ENCODE measurements around the gene PACC1. TPM values are rescaled to one million over a fixed set of nuclear protein-coding genes. Genes with fewer than 3 reads are reported as not detected.

PACC1 gene
- polyA plus RNA-seq, 1 experiment: 12.7 TPM

DNA sequence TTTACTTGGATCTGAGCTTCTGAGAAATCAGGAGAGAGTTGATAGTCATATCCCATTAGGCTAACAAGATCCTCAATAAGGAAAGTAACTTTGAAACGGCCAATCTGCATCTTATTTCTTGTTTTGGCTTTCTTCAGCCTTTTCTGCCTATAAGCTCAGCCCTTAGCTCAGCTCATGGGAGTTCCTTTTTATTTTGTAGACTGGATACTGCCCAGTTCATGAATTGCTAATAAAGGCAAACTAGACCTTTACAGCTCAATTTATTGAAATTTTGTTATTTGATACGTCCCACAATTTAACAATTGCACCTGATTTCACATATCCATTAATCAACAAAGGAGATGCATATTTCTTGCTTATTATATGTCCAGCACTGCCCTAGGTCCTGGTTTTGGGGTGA lies 40.7 kb upstream of the PACC1 start:
- ChIA-PET POLR2A (no interaction called here), CTCF (interaction anchor here (0.6 to 7.8 kb wide), 54 partner anchors 9 to 798 kb away, joined by 3 to 176 read pairs (median 4); partner anchors contain the start of genes DTL, INTS7, NENF and PACC1)
- TF ChIP-seq, protein P1, sequence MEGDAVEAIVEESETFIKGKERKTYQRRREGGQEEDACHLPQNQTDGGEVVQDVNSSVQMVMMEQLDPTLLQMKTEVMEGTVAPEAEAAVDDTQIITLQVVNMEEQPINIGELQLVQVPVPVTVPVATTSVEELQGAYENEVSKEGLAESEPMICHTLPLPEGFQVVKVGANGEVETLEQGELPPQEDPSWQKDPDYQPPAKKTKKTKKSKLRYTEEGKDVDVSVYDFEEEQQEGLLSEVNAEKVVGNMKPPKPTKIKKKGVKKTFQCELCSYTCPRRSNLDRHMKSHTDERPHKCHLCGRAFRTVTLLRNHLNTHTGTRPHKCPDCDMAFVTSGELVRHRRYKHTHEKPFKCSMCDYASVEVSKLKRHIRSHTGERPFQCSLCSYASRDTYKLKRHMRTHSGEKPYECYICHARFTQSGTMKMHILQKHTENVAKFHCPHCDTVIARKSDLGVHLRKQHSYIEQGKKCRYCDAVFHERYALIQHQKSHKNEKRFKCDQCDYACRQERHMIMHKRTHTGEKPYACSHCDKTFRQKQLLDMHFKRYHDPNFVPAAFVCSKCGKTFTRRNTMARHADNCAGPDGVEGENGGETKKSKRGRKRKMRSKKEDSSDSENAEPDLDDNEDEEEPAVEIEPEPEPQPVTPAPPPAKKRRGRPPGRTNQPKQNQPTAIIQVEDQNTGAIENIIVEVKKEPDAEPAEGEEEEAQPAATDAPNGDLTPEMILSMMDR (IDR thresholded peaks at IDR 0.05; ENCODE audit: insufficient read depth, low read depth, low read length): no peak
- no peaks in the 10 kb centered on the region; the same call in 1 of the 2 replicates for H3K27me3 ChIP-seq (ENCODE audit: control insufficient read depth, insufficient read depth, low read length)
- no peak for DNase-seq (ENCODE audit: low read depth)
- H3K4me3 ChIP-seq (ENCODE audit: low read depth, low read length): no peak overlapping the region
- no peaks in the 10 kb centered on the region for H3K36me3 ChIP-seq (ENCODE audit: control insufficient read depth, insufficient read depth, low read length)

DNA sequence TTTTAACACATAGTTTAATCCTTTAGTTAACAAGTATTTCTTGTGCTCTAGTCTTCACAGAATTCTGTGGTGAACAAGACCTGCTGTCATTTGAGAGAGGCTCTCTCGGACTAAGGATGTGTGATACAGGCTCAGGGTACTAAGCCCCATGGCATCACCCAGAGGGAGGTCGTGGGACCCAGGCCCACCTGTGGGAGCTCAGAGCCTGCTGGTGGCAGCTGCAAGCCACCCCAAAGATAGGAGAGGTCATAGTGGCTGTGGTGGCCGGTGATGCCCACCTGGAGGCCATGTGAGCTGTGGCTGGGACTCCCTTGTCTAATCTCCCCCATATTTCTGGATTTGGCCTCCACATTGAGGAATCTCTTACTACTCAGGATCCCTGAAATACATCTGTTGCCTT lies 40.1 kb upstream of the PACC1 start:
- no peak for DNase-seq (ENCODE audit: low read depth)
- TF ChIP-seq, protein P1 (IDR thresholded peaks at IDR 0.05; ENCODE audit: insufficient read depth, low read depth, low read length): no peak
- Histone ChIP-seq H3K36me3 (ENCODE audit: control insufficient read depth, insufficient read depth, low read length) (no peaks in the 10 kb centered on the region), H3K4me3 (ENCODE audit: low read depth, low read length) (no peak overlapping the region), H3K27me3 (ENCODE audit: control insufficient read depth, insufficient read depth, low read length) (no peaks in the 10 kb centered on the region; the same call in 1 of the 2 replicates)
- ChIA-PET POLR2A (no interaction called here), CTCF (interaction anchor here (0.9 to 7.8 kb wide), 13 partner anchors 11 to 777 kb away, joined by 3 to 176 read pairs (median 5); partner anchors contain the start of genes DTL and INTS7)

DNA sequence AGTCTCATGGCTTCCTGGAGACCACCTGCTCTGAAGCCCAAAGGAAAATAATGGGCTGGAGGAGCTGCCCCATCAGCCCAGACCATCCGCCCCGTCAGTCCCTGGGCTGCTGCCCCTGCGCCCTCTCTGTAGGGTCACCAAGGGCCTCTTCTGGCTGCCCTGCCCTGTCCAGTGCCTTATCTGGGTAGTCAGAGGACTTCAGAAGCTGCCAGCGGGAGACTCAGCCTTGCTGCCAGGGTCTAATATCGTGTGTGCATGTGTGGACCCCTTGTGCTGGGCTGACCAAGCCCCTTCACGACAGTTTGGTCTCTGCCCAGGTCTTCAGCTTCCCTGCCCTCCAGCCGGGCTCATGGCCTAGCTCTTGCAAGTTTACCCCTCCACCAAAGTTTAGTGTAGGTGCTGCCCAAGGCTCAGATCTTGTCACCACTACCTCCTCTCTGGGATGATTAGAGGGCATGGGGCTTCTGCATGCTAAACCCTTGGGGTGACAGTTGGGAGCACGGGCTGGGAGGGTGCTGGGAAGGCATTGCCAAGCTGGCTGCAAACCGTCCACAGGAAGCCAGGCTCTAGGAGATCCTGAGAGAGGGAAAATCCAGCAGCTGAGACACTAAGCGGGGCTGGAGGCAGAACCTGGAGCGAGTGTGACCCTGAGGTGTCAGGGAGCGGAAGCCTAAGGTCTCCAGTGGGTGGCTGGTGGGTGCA lies 38.6 kb upstream of the PACC1 start:
- CTCF ChIA-PET: interaction anchor here (0.6 to 7.8 kb wide), 8 partner anchors 12 to 778 kb away, joined by 4 to 176 read pairs (median 24); no protein-coding TSS in a partner anchor
- Histone ChIP-seq H3K27me3 (ENCODE audit: control insufficient read depth, insufficient read depth, low read length) (no peaks in the 10 kb centered on the region; the same call in 1 of the 2 replicates), H3K36me3 (ENCODE audit: control insufficient read depth, insufficient read depth, low read length) (no peaks in the 10 kb centered on the region), H3K4me3 (ENCODE audit: low read depth, low read length) (no peak overlapping the region)
- POLR2A ChIA-PET: interaction anchor here (0.6 kb wide), 1 partner anchor 12 kb away, joined by 16 read pairs; no protein-coding TSS in a partner anchor
- no peak for DNase-seq (ENCODE audit: low read depth)
- TF ChIP-seq, protein P1 (IDR thresholded peaks at IDR 0.05; ENCODE audit: insufficient read depth, low read depth, low read length): no peak

DNA sequence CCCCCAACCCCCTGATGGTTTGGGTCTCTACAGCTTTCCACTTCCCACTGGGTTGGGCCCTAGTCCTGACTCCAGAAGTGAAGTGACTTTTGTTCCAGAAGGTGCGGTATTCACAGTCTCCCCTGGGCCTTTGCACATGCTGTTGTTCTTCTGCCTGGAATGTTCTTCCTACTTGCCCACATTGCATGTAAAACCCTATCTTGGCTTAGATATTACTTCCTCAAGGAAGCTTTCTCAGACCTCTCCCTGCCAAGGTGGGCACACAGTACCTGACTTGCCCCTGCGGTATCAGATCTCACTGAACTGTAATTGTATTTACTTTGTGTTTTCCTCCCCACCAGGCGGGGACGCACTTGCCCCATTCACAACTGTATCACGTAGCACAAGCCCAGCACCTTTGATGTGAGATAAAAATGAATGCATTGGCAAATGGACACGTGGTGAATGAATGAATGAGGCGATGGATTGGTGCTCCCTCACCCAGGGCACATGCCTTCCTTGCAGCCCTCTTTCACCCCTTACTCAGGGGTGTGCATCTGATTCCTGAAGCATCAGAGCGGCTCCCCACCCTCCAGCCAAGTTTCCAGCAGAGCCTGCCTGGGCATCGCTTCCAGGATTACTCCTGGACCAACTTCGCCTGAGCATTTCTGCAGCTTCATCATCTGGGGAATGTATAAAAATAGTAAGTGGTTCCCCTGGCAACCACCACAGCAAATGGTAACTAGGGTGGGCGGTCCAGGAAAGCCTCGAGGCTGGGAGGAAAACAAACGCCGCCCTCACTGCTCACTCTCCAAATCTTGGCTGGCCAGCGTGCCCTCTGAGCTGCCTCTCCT lies 37.9 kb upstream of the PACC1 start:
- DNase-seq (ENCODE audit: low read depth): peak; percentile 24
- TF ChIP-seq, protein P1 (IDR thresholded peaks at IDR 0.05; ENCODE audit: insufficient read depth, low read depth, low read length): no peak
- ChIA-PET CTCF (interaction anchor here (0.7 to 7.8 kb wide), 6 partner anchors 11 to 771 kb away, joined by 4 to 176 read pairs (median 25); partner anchors contain the start of genes DTL and INTS7), POLR2A (interaction anchor here (0.6 kb wide), 1 partner anchor 13 kb away, joined by 16 read pairs; no protein-coding TSS in a partner anchor)
- no peaks in the 10 kb centered on the region; the same call in 1 of the 2 replicates for H3K27me3 ChIP-seq (ENCODE audit: control insufficient read depth, insufficient read depth, low read length)
- no peak overlapping the region for H3K4me3 ChIP-seq (ENCODE audit: low read depth, low read length)
- no peaks in the 10 kb centered on the region for H3K36me3 ChIP-seq (ENCODE audit: control insufficient read depth, insufficient read depth, low read length)
